GM23338 (cell line): ENCODE data around the gene STK16. TPM values are rescaled to one million over a fixed set of nuclear protein-coding genes. Genes with fewer than 3 reads are reported as not detected.

ENCODE experiments used
- ATAC-seq: fragments of 200-7000 bp; cut with Tn5 transposase; 3 replicates; pipeline ENCODE4 v1.9.1; 2020
- DNase-seq: peaks from one replicate; pipeline ENCODE4 v3.0.0-alpha.2; 2015; ENCODE audit warnings: low spot score
- H2AFZ ChIP-seq: fragments of 200-600 bp; sonication (generic); 2 replicates; pipeline ENCODE4 v1.8.0; 2016; ENCODE audit warnings: antibody characterized with exemption, mild to moderate bottlenecking, moderate library complexity
- H3F3A ChIP-seq: fragments of 200-600 bp; sonication (generic); replicated peaks from 2 replicates; pipeline ENCODE4 v1.8.0; 2017; ENCODE audit warnings: antibody characterized with exemption, mixed run types, low read depth
- H3K27ac ChIP-seq: fragments of 200-600 bp; sonication (generic); 2 replicates; pipeline ENCODE4 v1.6.1; 2016; ENCODE audit warnings: low read depth
- H3K27me3 ChIP-seq: fragments of 200-600 bp; sonication (generic); 2 replicates; pipeline ENCODE4 v1.8.0; 2016; ENCODE audit warnings: mild to moderate bottlenecking, mixed run types, moderate library complexity; ENCODE audit not compliant: insufficient read depth
- H3K36me3 ChIP-seq: fragments of 200-600 bp; sonication (generic); 2 replicates; pipeline ENCODE4 v1.8.0; 2016; ENCODE audit warnings: mild to moderate bottlenecking; ENCODE audit not compliant: insufficient read depth
- H3K4me1 ChIP-seq: fragments of 200-600 bp; sonication (generic); 2 replicates; pipeline ENCODE4 v1.8.0; 2016; ENCODE audit warnings: mild to moderate bottlenecking, moderate library complexity; ENCODE audit not compliant: insufficient read depth
- H3K4me2 ChIP-seq: fragments of 200-600 bp; sonication (generic); 2 replicates; pipeline ENCODE4 v1.7.1; 2017; ENCODE audit warnings: mixed run types
- H3K4me3 ChIP-seq: fragments of 200-600 bp; sonication (generic); 2 replicates; pipeline ENCODE4 v1.6.1; 2016; ENCODE audit warnings: mixed run types
- H3K79me2 ChIP-seq: fragments of 200-600 bp; sonication (generic); replicated peaks from 2 replicates; pipeline ENCODE4 v1.8.0; 2017; ENCODE audit warnings: mild to moderate bottlenecking; ENCODE audit not compliant: insufficient read depth
- H3K9me2 ChIP-seq: fragments of 200-600 bp; sonication (generic); 2 replicates; pipeline ENCODE4 v1.8.0; 2017; ENCODE audit not compliant: insufficient read depth
- H4K20me1 ChIP-seq: fragments of 200-600 bp; sonication (generic); replicated peaks from 2 replicates; pipeline ENCODE4 v1.8.0; 2017; ENCODE audit warnings: mild to moderate bottlenecking; ENCODE audit not compliant: insufficient read depth
- H3K27ac Mint-ChIP-seq: 2 replicates; pipeline ENCODE4 v1.8.0; 2020; ENCODE audit warnings: inconsistent platforms, mild to moderate bottlenecking, moderate library complexity, mixed read lengths
- H3K27me3 Mint-ChIP-seq: 3 replicates; pipeline ENCODE4 v1.8.0; 2022; ENCODE audit warnings: low read depth, mild to moderate bottlenecking, moderate library complexity, mixed read lengths, inconsistent platforms; ENCODE audit not compliant: insufficient read depth, poor library complexity
- H3K36me3 Mint-ChIP-seq: 3 replicates; pipeline ENCODE4 v1.8.0; 2021; ENCODE audit warnings: low read depth, mild to moderate bottlenecking, inconsistent platforms, moderate library complexity, mixed read lengths
- H3K4me1 Mint-ChIP-seq: 3 replicates; pipeline ENCODE4 v1.8.0; 2020; ENCODE audit warnings: mild to moderate bottlenecking, inconsistent platforms, mixed read lengths
- H3K4me3 Mint-ChIP-seq: 3 replicates; pipeline ENCODE4 v1.8.0; 2021; ENCODE audit warnings: moderate library complexity, mild to moderate bottlenecking, inconsistent platforms, mixed read lengths
- H3K9me3 Mint-ChIP-seq: 3 replicates; pipeline ENCODE4 v1.8.0; 2020; ENCODE audit warnings: moderate library complexity, mild to moderate bottlenecking, inconsistent platforms, mixed read lengths
- CREB1 ChIP-seq: fragments of 250-450 bp; sonication (Bioruptor Pico); IDR thresholded peaks from 2 replicates; pipeline ENCODE4 v1.5.0; 2020; ENCODE audit warnings: low read depth, mild to moderate bottlenecking, moderate library complexity
- ETS1 ChIP-seq: IDR thresholded peaks from 2 replicates; pipeline ENCODE4 v1.6.1; 2016; ENCODE audit warnings: antibody characterized with exemption
- EZH2 ChIP-seq: fragments of 200-600 bp; sonication (generic); IDR thresholded peaks from one replicate; pipeline ENCODE4 v1.8.0; 2017; ENCODE audit warnings: antibody characterized with exemption, mild to moderate bottlenecking, low read depth; ENCODE audit not compliant: unreplicated experiment
- EZH2phosphoT487 ChIP-seq: fragments of 200-600 bp; sonication (generic); IDR thresholded peaks from one replicate; pipeline ENCODE4 v1.8.1; 2018; ENCODE audit warnings: antibody characterized with exemption; ENCODE audit not compliant: unreplicated experiment
- JUNB ChIP-seq: IDR thresholded peaks from one replicate; pipeline ENCODE4 v1.6.1; 2016; ENCODE audit warnings: antibody characterized with exemption; ENCODE audit not compliant: unreplicated experiment
- NANOG ChIP-seq: IDR thresholded peaks from 2 replicates; pipeline ENCODE4 v1.6.1; 2016; ENCODE audit warnings: antibody characterized with exemption, borderline replicate concordance
- POLR2AphosphoS5 ChIP-seq: IDR thresholded peaks from 2 replicates; pipeline ENCODE4 v1.6.1; 2016; ENCODE audit warnings: antibody characterized with exemption, low read depth
- REST ChIP-seq: IDR thresholded peaks from one replicate; pipeline ENCODE4 v1.6.1; 2018; ENCODE audit warnings: antibody characterized with exemption; ENCODE audit not compliant: unreplicated experiment
- STAT1 ChIP-seq: IDR thresholded peaks from one replicate; pipeline ENCODE4 v1.6.1; 2016; ENCODE audit warnings: antibody characterized with exemption; ENCODE audit not compliant: unreplicated experiment
- ZNF114 ChIP-seq: fragments of 250-450 bp; sonication (Bioruptor Pico); IDR thresholded peaks from 2 replicates; pipeline ENCODE4 v1.5.0; 2020; ENCODE audit warnings: mild to moderate bottlenecking, moderate library complexity
- polyA plus RNA-seq: library from polyadenylated mRNA; unstranded; fragments of >200 nt; fragmentation: Nextera tagmentation; extraction: Ambion mirVana; gene quantifications from 2 replicates; pipeline ENCODE4 v1.2.1, GENCODE V29; 2016
- total RNA-seq: library from RNA; depleted of rRNA; stranded (reverse); fragments of >200 nt; shearing (Covaris generic); gene quantifications from 2 replicates; pipeline ENCODE4 v1.2.3, GENCODE V29; 2014

STK16 gene
- total and polyA plus RNA-seq, 2 experiments from 2014 or later = 3.1 to 17.0 TPM

- TF ChIP-seq ZNF114 (CRISPR knock-in tag) = no peak
- no peak for TF ChIP-seq JUNB
- no peak for TF ChIP-seq NANOG
- no peak for TF ChIP-seq EZH2
- no peak for TF ChIP-seq CREB1 (CRISPR knock-in tag)
- no peak for TF ChIP-seq ETS1
- no peak for TF ChIP-seq POLR2AphosphoS5
- TF ChIP-seq REST = no peak
- TF ChIP-seq STAT1 = no peak
- no peak for TF ChIP-seq EZH2phosphoT487
These were observed 24.2 kb downstream of the STK16 start (continued) for GRCh38 chr2:219269362-219270054.

- no peak for TF ChIP-seq JUNB
- TF ChIP-seq POLR2AphosphoS5 = no peak
- no peak for TF ChIP-seq CREB1 (CRISPR knock-in tag)
- Mint-ChIP-seq H3K4me1 (peaks cover 13% of the 10 kb centered on the region), H3K36me3 (no peaks in the 10 kb centered on the region), H3K9me3 (no peaks in the 10 kb centered on the region), H3K27me3 (peaks cover 19% of the 10 kb centered on the region), H3K27ac (no peak overlapping the region), H3K4me3 (no peak overlapping the region)
- H2AFZ ChIP-seq = no peak overlapping the region
- no peak overlapping the region for H3K4me3 ChIP-seq
- DNase-seq (no peak), ATAC-seq (no peak)
- H3K4me1 ChIP-seq = peaks cover 12% of the 10 kb centered on the region; the same call in 1 of the 2 replicates
- H4K20me1 ChIP-seq = no peaks in the 10 kb centered on the region
- no peak overlapping the region for H3K27ac ChIP-seq
- no peaks in the 10 kb centered on the region for H3K9me2 ChIP-seq
- no peaks in the 10 kb centered on the region for H3K27me3 ChIP-seq
- no peak overlapping the region for H3K4me2 ChIP-seq
- no peaks in the 10 kb centered on the region for H3K79me2 ChIP-seq
- no peaks in the 10 kb centered on the region for H3K36me3 ChIP-seq
- H3F3A ChIP-seq = no peaks in the 10 kb centered on the region
These were observed 24.7 kb downstream of the STK16 start for GRCh38 chr2:219270055-219270372.
